Middle frontal gyrus (tissue), 1 donor: ENCODE data around the gene GRAMD1A.
"Not testable (repeated sequence)": the region's sequence is repeated elsewhere in the genome, so short reads cannot be mapped to it uniquely, and the experiment has no call there.

Source experiments
- DNase-seq: peaks from one replicate; pipeline ENCODE4 v3.0.0-alpha.2; 2015; ENCODE audit warnings: low spot score; ENCODE audit errors: extremely low spot score

The GRAMD1A gene

GRCh38 chr19:35002037-35002535 is 2.0 kb downstream of the GRAMD1A start:
- no peak for DNase-seq

- no peak for DNase-seq
Observed at GRCh38 chr19:35004517-35005255, 4.6 kb downstream of the GRAMD1A start.

- DNase-seq = no peak
Observed at GRCh38 chr19:35005256-35005977, 5.3 kb downstream of the GRAMD1A start.

- not testable (repeated sequence) for DNase-seq
Observed at GRCh38 chr19:35006007-35006341, 5.9 kb downstream of the GRAMD1A start.

- no peak for DNase-seq
Observed at GRCh38 chr19:35006342-35006998, 6.3 kb downstream of the GRAMD1A start.

GRCh38 chr19:35006999-35007365 is 6.9 kb downstream of the GRAMD1A start:
- no peak for DNase-seq

- DNase-seq = not testable (repeated sequence)
Observed at GRCh38 chr19:35007427-35007826, 7.3 kb downstream of the GRAMD1A start.

- no peak for DNase-seq
Observed at GRCh38 chr19:35008891-35009341, 8.8 kb downstream of the GRAMD1A start.

- DNase-seq = no peak
Observed at GRCh38 chr19:35009424-35010415, 9.6 kb downstream of the GRAMD1A start.

- no peak for DNase-seq
Observed at GRCh38 chr19:35011091-35011689, 11.1 kb downstream of the GRAMD1A start.

GRCh38 chr19:35011737-35012682 is 11.9 kb downstream of the GRAMD1A start:
- no peak for DNase-seq

GRCh38 chr19:35013041-35013819 is 13.1 kb downstream of the GRAMD1A start:
- DNase-seq = no peak

GRCh38 chr19:35013820-35014754 is 14.0 kb downstream of the GRAMD1A start:
- no peak for DNase-seq

- not testable (repeated sequence) for DNase-seq
Observed at GRCh38 chr19:35014774-35015173, 14.7 kb downstream of the GRAMD1A start.

- no peak for DNase-seq
Observed at GRCh38 chr19:35015270-35015953, 15.3 kb downstream of the GRAMD1A start.

GRCh38 chr19:35015954-35016351 is 15.8 kb downstream of the GRAMD1A start:
- DNase-seq = no peak

GRCh38 chr19:35017507-35017906 is 17.4 kb downstream of the GRAMD1A start:
- no peak for DNase-seq
